GM18508 (cell line): ENCODE results near the gene CCDC40.

Experiments used
- ATAC-seq: cut with Tn5 transposase; IDR thresholded peaks from one replicate; pipeline ENCODE4 v1.9.1; 2021; ENCODE audit warnings: moderate number of reproducible peaks; ENCODE audit not compliant: insufficient read depth, unreplicated experiment

Gene CCDC40

DNA sequence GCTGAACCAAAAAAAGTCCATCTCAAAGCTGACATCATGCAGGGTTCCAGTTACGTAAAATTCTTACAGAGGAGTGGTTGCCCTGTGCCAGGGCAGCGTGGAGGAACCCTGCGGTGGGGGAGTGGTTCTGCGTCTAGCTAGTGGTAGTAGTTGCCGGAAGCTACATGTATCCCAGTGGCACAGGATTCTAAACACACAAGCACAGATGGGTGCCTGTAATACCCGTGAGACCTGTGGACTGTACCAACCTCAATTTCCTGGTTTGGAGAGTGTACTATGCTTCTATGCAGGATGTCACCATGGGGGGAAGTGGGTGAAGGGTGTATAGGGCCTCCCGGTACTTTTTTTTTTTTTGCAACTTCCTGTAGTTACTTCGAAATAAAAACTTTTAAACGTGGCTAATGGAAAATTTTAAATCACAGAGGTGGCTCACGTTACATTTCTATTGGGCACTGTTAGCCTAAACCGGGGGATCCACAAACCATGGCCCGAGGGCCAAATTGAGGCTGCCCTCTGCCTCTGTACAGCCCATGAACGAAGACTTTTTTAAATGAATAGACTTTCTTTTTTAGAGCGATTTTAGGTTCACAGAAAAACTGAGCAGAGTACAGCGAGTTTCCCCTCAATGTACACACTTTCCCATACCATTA, 39.3 kb upstream of the CCDC40 start:
- ATAC-seq, result no peak

GRCh38 chr17:80000136-80000535, 36.3 kb upstream of the CCDC40 start:
- ATAC-seq, result no peak

GRCh38 chr17:80000981-80001775, 35.3 kb upstream of the CCDC40 start:
- no peak for ATAC-seq

- no peak for ATAC-seq
Observed at GRCh38 chr17:80002070-80002641, 34.3 kb upstream of the CCDC40 start.

GRCh38 chr17:80002690-80003490, 33.6 kb upstream of the CCDC40 start:
- no peak for ATAC-seq

DNA sequence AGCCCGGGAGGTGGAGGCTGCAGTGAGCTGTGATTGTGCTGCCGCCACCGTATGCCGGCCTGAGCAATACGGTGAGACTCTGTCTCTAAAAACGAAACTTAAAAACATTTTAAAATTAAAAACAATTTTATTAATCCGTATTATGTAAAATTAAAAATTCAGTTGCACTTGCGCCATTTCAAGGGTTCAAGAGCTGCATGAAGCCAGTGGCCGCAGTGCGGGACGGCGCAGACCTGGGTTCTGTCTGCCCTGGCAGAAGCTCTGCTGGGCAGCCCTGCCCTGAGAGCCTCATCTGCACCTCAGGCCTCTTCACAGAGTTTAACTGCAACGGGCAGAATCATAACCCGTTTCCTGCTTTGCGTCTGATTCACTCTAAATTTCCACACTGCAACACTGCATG, 32.5 kb upstream of the CCDC40 start:
- no peak for ATAC-seq

GRCh38 chr17:80005360-80006338, 30.8 kb upstream of the CCDC40 start:
- ATAC-seq, result no peak

DNA sequence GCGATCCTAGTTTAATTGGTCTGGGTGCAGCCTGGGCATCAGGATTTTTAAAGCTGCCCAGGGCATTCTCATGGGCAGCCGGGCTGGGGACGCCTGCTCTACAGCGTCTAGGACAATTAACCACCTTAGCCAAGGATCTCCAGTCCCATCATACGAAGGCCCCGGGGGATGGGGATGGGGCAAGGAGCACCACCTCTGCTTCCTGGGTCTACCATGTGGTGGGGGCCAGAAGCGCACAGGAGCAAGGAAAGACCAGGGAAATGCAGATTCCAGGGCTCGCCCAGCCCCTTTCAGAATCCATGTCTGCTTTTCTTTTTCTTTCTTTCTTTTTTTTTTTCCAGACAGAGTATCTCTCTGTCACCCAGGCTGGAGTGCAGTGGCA, 30.1 kb upstream of the CCDC40 start:
- ATAC-seq, result no peak

GRCh38 chr17:80006811-80007752, 29.4 kb upstream of the CCDC40 start:
- no peak for ATAC-seq

DNA sequence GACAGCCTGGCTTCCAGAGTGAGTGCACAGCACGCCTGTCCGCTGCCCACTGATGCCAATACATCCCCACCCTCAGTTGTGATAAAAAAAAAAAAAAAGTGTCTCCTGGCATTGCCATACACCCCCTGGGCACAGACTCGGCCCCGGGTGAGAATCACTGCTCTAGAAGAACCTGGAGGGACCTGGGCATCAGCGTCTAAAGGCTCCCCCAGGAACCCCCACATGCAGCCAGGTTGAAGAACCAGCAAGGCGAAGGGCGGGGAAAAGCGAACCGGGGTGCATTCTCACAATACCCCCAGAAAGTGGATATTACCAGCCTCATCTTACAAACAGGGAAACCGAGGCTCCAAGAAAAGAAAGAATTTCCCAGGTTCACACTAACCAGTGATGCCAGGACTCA, 28.5 kb upstream of the CCDC40 start:
- no peak for ATAC-seq

DNA sequence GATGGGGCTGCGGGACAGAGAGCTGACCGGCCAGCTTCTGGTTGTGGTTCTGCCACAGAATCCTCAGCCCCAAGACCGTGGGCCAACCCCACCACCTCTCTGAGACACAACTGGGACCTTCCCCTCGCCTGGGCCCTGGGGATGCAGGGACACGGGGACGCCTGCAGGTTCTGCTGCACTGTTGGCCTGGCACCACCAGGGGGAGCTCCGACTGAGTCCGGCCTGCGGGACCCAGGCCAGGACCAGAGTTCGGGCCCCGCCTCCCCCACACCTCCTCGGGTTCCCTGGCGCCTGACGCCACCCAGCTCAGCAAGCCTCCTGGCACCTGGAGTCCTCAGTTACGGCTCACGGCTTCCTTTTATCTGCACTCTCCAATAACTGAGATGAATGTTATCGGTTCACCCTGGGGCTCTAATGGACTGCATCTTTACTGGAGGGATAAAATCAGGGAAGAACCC, 28.0 kb upstream of the CCDC40 start:
- ATAC-seq, result no peak

DNA sequence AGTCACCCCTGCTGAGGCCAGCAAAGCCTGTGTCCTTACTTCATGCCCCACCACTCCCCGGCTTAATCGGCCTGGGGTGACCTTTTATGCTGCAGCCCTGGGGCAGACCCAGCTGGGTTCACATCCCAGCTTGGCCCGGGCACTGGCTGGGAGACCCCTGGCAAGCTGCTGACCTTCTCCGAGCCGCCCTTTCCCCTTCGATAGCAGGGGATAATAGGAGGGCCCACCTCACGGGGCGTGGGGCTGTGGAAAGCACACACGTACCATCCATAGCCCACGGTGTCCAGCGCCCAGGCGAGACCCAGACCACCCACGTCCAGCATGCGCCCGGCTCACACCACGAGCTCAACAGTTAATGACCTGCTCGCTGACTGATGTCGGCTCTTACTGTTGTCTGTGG, 27.6 kb upstream of the CCDC40 start:
- ATAC-seq, result no peak

GRCh38 chr17:80009391-80010282, 26.8 kb upstream of the CCDC40 start:
- no peak for ATAC-seq

GRCh38 chr17:80010283-80010858, 26.1 kb upstream of the CCDC40 start:
- no peak for ATAC-seq

DNA sequence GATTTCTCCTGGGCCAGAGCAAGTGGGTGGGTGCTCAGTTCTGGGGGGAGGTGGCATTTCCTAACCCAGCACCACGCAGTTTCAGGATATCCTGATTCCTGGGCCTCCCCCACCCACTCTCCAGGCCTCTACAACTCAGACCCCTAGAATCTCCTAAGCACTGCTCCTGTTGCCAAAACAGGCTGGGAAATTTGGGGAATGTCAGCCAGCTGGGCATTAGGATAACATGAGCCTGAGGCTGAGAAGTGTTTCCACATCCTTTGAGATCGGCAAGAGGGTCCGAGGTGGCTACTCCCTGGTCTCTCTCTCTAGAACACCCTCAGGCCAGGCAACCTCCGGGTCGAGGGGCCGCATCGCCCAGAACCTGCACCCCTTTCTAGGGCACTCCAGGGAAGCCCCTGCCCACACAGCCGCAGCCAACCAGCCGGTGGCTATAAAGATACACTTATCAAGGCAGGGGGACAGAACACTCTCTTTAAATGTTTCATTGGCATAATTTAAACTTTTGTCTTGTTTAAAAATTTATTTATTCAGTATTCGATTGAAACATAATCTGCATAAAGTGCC, 24.4 kb upstream of the CCDC40 start:
- no peak for ATAC-seq

GRCh38 chr17:80012765-80013741, 23.4 kb upstream of the CCDC40 start:
- no peak for ATAC-seq
